Loucy (cell line): ENCODE data around the gene NUP214.

Experiments used
- EZH2phosphoT487 ChIP-seq: fragments of 200-600 bp; IDR thresholded peaks from 2 replicates; pipeline ENCODE4 v1.6.1; 2018; ENCODE audit warnings: antibody characterized with exemption, mild to moderate bottlenecking, moderate library complexity, borderline replicate concordance
- TF ChIP-seq, protein P1 (sequence below): fragments of 200-600 bp; sonication (generic); conservative IDR thresholded peaks from 2 replicates; pipeline ENCODE4 v1.5.1; 2014; ENCODE audit warnings: mild to moderate bottlenecking, antibody characterized with exemption, low read length

DNA sequence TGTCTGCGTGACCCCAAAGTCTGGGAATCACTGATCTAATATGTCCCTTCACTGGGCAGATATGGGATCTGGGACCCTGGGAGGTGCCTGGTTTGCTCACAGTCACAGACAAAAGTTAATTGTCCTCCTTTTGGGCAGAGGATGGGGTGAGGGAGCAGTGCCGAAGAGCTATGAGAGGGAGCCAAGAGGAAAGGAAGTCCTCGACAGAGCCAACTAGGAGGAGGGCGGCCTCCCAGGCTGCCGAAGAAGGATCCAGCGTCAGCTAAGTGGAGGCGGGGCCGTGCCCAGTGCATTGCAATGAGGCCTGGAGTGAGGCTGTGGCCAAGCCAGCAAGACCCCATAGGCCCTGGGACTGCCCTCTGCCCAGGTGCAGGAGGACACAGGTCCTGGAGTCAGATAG is 17.6 kb upstream of the NUP214 start:
- no peak for TF ChIP-seq EZH2phosphoT487
- TF ChIP-seq, protein P1, sequence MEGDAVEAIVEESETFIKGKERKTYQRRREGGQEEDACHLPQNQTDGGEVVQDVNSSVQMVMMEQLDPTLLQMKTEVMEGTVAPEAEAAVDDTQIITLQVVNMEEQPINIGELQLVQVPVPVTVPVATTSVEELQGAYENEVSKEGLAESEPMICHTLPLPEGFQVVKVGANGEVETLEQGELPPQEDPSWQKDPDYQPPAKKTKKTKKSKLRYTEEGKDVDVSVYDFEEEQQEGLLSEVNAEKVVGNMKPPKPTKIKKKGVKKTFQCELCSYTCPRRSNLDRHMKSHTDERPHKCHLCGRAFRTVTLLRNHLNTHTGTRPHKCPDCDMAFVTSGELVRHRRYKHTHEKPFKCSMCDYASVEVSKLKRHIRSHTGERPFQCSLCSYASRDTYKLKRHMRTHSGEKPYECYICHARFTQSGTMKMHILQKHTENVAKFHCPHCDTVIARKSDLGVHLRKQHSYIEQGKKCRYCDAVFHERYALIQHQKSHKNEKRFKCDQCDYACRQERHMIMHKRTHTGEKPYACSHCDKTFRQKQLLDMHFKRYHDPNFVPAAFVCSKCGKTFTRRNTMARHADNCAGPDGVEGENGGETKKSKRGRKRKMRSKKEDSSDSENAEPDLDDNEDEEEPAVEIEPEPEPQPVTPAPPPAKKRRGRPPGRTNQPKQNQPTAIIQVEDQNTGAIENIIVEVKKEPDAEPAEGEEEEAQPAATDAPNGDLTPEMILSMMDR: no peak
